Psoas muscle (tissue), 8 donors: Measurements from ENCODE around the gene PIR. TPM values are rescaled to one million over a fixed set of nuclear protein-coding genes. Genes with fewer than 3 reads are reported as not detected.

Experiments used
- ATAC-seq, 4 donors: fragments of 200-7000 bp; cut with Tn5 transposase; one replicate each; pipeline ENCODE4 v1.9.1; 2020; ENCODE audit warnings: moderate library complexity in 3 of 4, mild to moderate bottlenecking in 2 of 4
- DNase-seq, 2 donors: peaks; one replicate each; pipeline ENCODE4 v3.0.0-alpha.2; 2020
- H3K27ac ChIP-seq: fragments of 200-600 bp; one replicate; pipeline ENCODE4 v1.8.0; 2022
- H3K27me3 ChIP-seq, 3 donors: fragments of 200-600 bp in 1 of 3; one replicate each; pipeline versions ENCODE4 v1.6.1 to v1.8.0; 2013 to 2022; ENCODE audit warnings: low read length in 2 of 3, mild to moderate bottlenecking in 2 of 3, moderate library complexity in 1 of 3; ENCODE audit not compliant: insufficient read depth in 3 of 3
- H3K36me3 ChIP-seq, 2 donors: fragments of 200-600 bp in 1 of 2; one replicate each; pipeline versions ENCODE4 v1.6.1 to v1.8.0; 2013 to 2022; ENCODE audit warnings: low read depth in 1 of 2, mild to moderate bottlenecking in 1 of 2, moderate library complexity in 1 of 2; ENCODE audit not compliant: insufficient read depth in 1 of 2
- H3K4me1 ChIP-seq: fragments of 200-600 bp; one replicate; pipeline ENCODE4 v1.8.0; 2022
- H3K4me3 ChIP-seq: fragments of 200-600 bp; one replicate; pipeline ENCODE4 v1.8.0; 2022; ENCODE audit warnings: mild to moderate bottlenecking
- H3K9me3 ChIP-seq: fragments of 200-600 bp; one replicate; pipeline ENCODE4 v1.8.0; 2022
- CTCF ChIP-seq: fragments of 200-600 bp; IDR thresholded peaks from one replicate; pipeline ENCODE4 v1.8.0; 2022; ENCODE audit warnings: antibody characterized with exemption
- WGBS, 3 donors: extraction: QIAGEN DNeasy Blood & Tissue Kit; methylation state at CpG; one replicate each; pipeline versions ENCODE4 v1.1.6 to v1.1.7; 2013; 5-methylcytosine and 5-hydroxymethylcytosine counted together
- intact Hi-C, 2 donors: fragments of 100-400 bp; cut with DNase I; formaldehyde crosslinking; loops; one replicate each; pipeline versions ENCODE4 v1.11.0 to v1.14.2; 2022
- polyA plus RNA-seq, 3 donors: library from polyadenylated mRNA; stranded (reverse); fragments of 200-250 nt; gene quantifications; one replicate each; pipeline ENCODE4 v1.2.3, GENCODE V29; 2013
- total RNA-seq, 4 donors: library from RNA; stranded (reverse); fragmentation: NEBNext Ultra II Directional in 2 of 4; extraction: Animal tissue kit (Norgen Biotek cat#: 25700) in 2 of 4; gene quantifications; one replicate each; pipeline versions ENCODE4 v1.2.1 to v1.2.4, GENCODE V29; 2021 to 2023
- donor health status: healthy with polysubstance abuse.
- donor health status: DM: no; HTN: no; CAD: no; lungs with moderate emphysema.
- donor health status: Bipolar disorder and iron deficiency.
- donor health status: healthy.
- donor health status: DM: yes; HTN: yes; CAD: no.
- donor health status: DM: no; HTN: no; CAD: no.
- donor health status: DM: no; HTN: no; CAD: no.
- donor health status: DM: yes; HTN: yes; CAD: no.

Gene PIR
- total and polyA plus RNA-seq, 7 donors = 9.6 to 25.1 (median 14.3) TPM

DNA sequence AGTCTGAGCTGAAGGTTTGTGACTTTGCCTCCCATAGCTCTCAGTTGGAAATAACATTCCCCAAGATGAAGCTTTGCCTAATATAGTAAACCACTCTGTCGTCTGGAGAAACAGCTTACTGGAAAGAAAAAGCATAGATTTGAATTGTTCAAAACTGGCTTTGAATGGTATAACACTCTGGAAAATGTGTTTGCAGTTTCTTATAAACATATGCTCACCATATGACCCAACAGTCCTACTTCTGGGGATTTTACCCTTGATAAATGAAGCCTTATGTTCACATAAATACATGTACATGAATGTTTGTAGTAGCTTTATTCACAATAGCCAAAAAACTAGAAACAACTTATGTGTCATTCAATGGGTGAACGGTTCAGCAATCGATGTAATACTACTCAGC lies 119.2 kb downstream of the PIR start:
- TF ChIP-seq CTCF = no peak
- WGBS, 3 donors = 66 to 81% (median 78%) methylated on average over 3 of the region's 3 CpGs
- Histone ChIP-seq H3K27ac (no peak overlapping the region), H3K4me1 (no peaks in the 10 kb centered on the region), H3K4me3 (no peak overlapping the region), H3K36me3 (no peaks in the 10 kb centered on the region), H3K27me3 (peaks cover 0 to 5% (median 0%) of the 10 kb centered on the region in 3 donors), H3K9me3 (peaks cover 6% of the 10 kb centered on the region)
- ATAC-seq (no peak), DNase-seq (no peak)
- intact Hi-C loops = no loop called here

- peaks cover 0 to 18% of the 10 kb centered on the region in 2 donors for H3K36me3 ChIP-seq
- no peak for ATAC-seq
- no peaks in the 10 kb centered on the region for H3K4me1 ChIP-seq
- H3K27ac ChIP-seq = no peak overlapping the region
- DNase-seq = no peak
- H3K9me3 ChIP-seq = no peaks in the 10 kb centered on the region
- H3K4me3 ChIP-seq = no peak overlapping the region
- peaks cover 0 to 6% (median 0%) of the 10 kb centered on the region in 3 donors for H3K27me3 ChIP-seq
- intact Hi-C loops = no loop called here
- 74 to 78% (median 77%) methylated on average over 9 of the region's 9 CpGs for WGBS, 3 donors
- no peak for TF ChIP-seq CTCF
Observed at GRCh38 chrX:15366506-15367352, 126.4 kb downstream of the PIR start.

DNA sequence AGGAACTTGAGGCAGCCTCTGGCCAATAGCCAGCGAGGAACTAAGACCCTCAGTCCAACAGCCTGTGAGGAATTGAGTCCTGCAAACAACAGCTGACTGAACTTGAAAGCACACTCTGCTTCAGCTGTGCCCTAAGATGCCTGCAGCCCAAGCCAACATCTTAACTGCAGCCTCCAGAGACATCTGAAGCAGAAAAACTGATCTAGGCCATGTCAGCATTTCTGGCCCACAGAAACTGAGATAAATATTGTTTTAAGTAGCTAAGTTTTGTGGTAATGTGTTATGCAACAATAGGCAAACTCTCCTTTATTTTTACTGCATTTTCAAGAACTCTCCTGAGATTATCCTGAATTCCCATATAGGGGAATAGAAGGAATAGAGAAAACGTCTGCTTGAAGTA lies 133.4 kb downstream of the PIR start:
- Histone ChIP-seq H3K36me3 (peaks cover 0 to 68% of the 10 kb centered on the region in 2 donors), H3K4me1 (no peaks in the 10 kb centered on the region), H3K4me3 (no peak overlapping the region), H3K27me3 (peaks cover 0 to 6% (median 0%) of the 10 kb centered on the region in 3 donors), H3K9me3 (no peaks in the 10 kb centered on the region), H3K27ac (no peak overlapping the region)
- intact Hi-C loops = no loop called here
- 49 to 79% (median 73%) methylated on average over 2 of the region's 2 CpGs for WGBS, 3 donors
- no peak for DNase-seq
- no peak for ATAC-seq
- no peak for TF ChIP-seq CTCF

DNA sequence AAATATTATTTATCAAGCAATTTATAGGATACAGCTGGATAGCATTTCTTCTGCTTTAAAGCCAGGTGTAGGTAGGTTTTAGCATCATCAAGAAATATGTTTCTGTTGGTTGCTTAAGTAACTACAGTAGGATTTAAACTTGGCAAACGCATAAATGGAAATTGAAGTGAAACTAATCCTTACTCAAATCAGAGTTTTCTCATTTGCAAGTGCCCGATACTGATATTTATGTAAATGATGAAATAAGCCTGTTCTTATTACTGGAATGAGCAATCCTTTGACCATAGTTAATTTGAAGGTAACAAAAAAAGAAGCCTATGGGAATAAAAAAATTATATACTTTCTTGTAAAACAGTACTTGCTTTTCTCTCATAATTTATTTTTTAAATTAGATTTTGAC lies 134.6 kb downstream of the PIR start:
- 81 to 95% (median 88%) methylated on average over 2 of the region's 2 CpGs for WGBS, 3 donors
- Histone ChIP-seq H3K27me3 (peaks cover 0 to 6% (median 0%) of the 10 kb centered on the region in 3 donors), H3K4me3 (no peak overlapping the region), H3K36me3 (peaks cover 0 to 76% of the 10 kb centered on the region in 2 donors), H3K9me3 (no peaks in the 10 kb centered on the region), H3K27ac (no peak overlapping the region), H3K4me1 (no peaks in the 10 kb centered on the region)
- intact Hi-C loops = no loop called here
- ATAC-seq (no peak), DNase-seq (no peak)
- no peak for TF ChIP-seq CTCF
